B cell (primary cell): ENCODE results near the gene MC4R. TPM values are rescaled to one million over a fixed set of nuclear protein-coding genes. Genes with fewer than 3 reads are reported as not detected.

ENCODE experiments used
- ATAC-seq: fragments of 200-7000 bp; cut with Tn5 transposase; one replicate; pipeline ENCODE4 v1.10.0; 2021; ENCODE audit warnings: low read depth, mild to moderate bottlenecking, moderate number of reproducible peaks, moderate library complexity
- CTCF ChIA-PET: fragments of 350-600 bp; sonication (Branson Sonifier 250); formaldehyde crosslinking; loops from one replicate; lab custom pipeline; 2021; ENCODE audit warnings: antibody characterized with exemption, inconsistent platforms; lab: Charles Lee
- POLR2A ChIA-PET: fragments of 350-600 bp; sonication (Branson Sonifier 250); formaldehyde crosslinking; loops from one replicate; lab custom pipeline; 2021; ENCODE audit warnings: antibody characterized with exemption; lab: Charles Lee
- DNase-seq: peaks from one replicate; pipeline ENCODE4 v3.0.0; 2013
- H2AFZ ChIP-seq: 2 replicates; pipeline ENCODE4 v1.6.1; 2012; ENCODE audit warnings: mild to moderate bottlenecking, low read depth, low read length; ENCODE audit not compliant: insufficient read depth, poor library complexity, severe bottlenecking
- H3K27ac ChIP-seq, 2 donors: 1 replicate in 1 of 2; 2 replicates in 1 of 2; pipeline ENCODE4 v1.5.1; 2012 to 2013; ENCODE audit warnings: low read length in 2 of 2, mild to moderate bottlenecking in 2 of 2, moderate library complexity in 1 of 2
- H3K27me3 ChIP-seq, 4 experiments: fragments of 200-600 bp in 1 of 4; sonication (generic) in 1 of 4; replicated peaks in 1 of 4; 1 replicate in 2 of 4; 2 replicates in 2 of 4; pipeline versions ENCODE4 v1.6.1 to v1.7.0; 2013 to 2016; ENCODE audit warnings: low read length in 3 of 4, mild to moderate bottlenecking in 2 of 4, mixed read lengths in 1 of 4, moderate library complexity in 1 of 4; ENCODE audit not compliant: insufficient read depth in 4 of 4, control insufficient read depth in 3 of 4; ENCODE audit errors: control extremely low read depth in 1 of 4
- H3K36me3 ChIP-seq, 2 experiments: replicated peaks in 1 of 2; 1 replicate in 1 of 2; 2 replicates in 1 of 2; pipeline versions ENCODE4 v1.6.1 to v1.7.1; 2013; ENCODE audit warnings: low read length in 1 of 2; ENCODE audit not compliant: insufficient read depth in 2 of 2, control insufficient read depth in 1 of 2; ENCODE audit errors: control extremely low read depth in 1 of 2, extremely low read depth in 1 of 2
- H3K4me1 ChIP-seq, 2 donors: fragments of 200-600 bp in 1 of 2; sonication (generic) in 1 of 2; 1 replicate in 1 of 2; 2 replicates in 1 of 2; pipeline versions ENCODE4 v1.5.1 to v1.6.1; 2013 to 2017; ENCODE audit warnings: low read length in 2 of 2; ENCODE audit not compliant: control insufficient read depth in 2 of 2, insufficient read depth in 2 of 2
- H3K4me2 ChIP-seq: replicated peaks from 2 replicates; pipeline ENCODE3; 2012; ENCODE audit warnings: mild to moderate bottlenecking, low read depth, low read length; ENCODE audit not compliant: poor library complexity, severe bottlenecking
- H3K4me3 ChIP-seq, 5 experiments: fragments of 200-600 bp in 1 of 5; sonication (generic) in 1 of 5; 1 replicate in 3 of 5; 2 replicates in 2 of 5; pipeline versions ENCODE4 v1.5.1 to v1.7.0; 2011 to 2016; ENCODE audit warnings: low read length in 4 of 5, mild to moderate bottlenecking in 4 of 5, low read depth in 2 of 5, control low read depth in 1 of 5, moderate library complexity in 1 of 5; ENCODE audit not compliant: insufficient read depth in 1 of 5; ENCODE audit errors: control extremely low read depth in 1 of 5, extremely low read depth in 1 of 5
- H3K79me2 ChIP-seq: fragments of 200-600 bp; sonication (generic); one replicate; pipeline ENCODE4 v1.6.0; 2016; ENCODE audit warnings: low read length; ENCODE audit not compliant: control insufficient read depth, insufficient read depth
- H3K9ac ChIP-seq: fragments of 200-600 bp; sonication (generic); 2 replicates; pipeline ENCODE4 v1.6.1; 2017; ENCODE audit warnings: mild to moderate bottlenecking, low read length, moderate library complexity
- H3K9me3 ChIP-seq, 3 donors: one replicate each; pipeline versions ENCODE4 v1.6.1 to v1.7.1; 2013; ENCODE audit warnings: low read length in 2 of 3; ENCODE audit not compliant: control insufficient read depth in 2 of 3, insufficient read depth in 1 of 3; ENCODE audit errors: control extremely low read depth in 1 of 3
- H4K20me1 ChIP-seq: 2 replicates; pipeline ENCODE4 v1.6.0; 2012; ENCODE audit warnings: mild to moderate bottlenecking, low read length; ENCODE audit not compliant: insufficient read depth, control insufficient read depth, poor library complexity, severe bottlenecking
- H3K27ac Mint-ChIP-seq: one replicate; pipeline ENCODE4 v1.8.0; 2021; ENCODE audit warnings: mixed read lengths
- H3K27me3 Mint-ChIP-seq: one replicate; pipeline ENCODE4 v1.8.0; 2021; ENCODE audit warnings: mixed read lengths
- H3K4me1 Mint-ChIP-seq: one replicate; pipeline ENCODE4 v1.8.0; 2021; ENCODE audit warnings: mixed read lengths
- H3K4me3 Mint-ChIP-seq: one replicate; pipeline ENCODE4 v1.8.0; 2021; ENCODE audit warnings: mixed read lengths
- H3K9me3 Mint-ChIP-seq: one replicate; pipeline ENCODE4 v1.8.0; 2022; ENCODE audit warnings: mixed read lengths; ENCODE audit not compliant: insufficient read depth
- EZH2 ChIP-seq: IDR thresholded peaks from 2 replicates; pipeline ENCODE4 v1.6.1; 2012; ENCODE audit warnings: borderline replicate concordance, low read depth, mild to moderate bottlenecking, moderate library complexity, low read length; ENCODE audit not compliant: insufficient read depth, poor library complexity, severe bottlenecking
- WGBS: methylation state at CpG from one replicate; pipeline ENCODE4 v1.1.5; 2013; ENCODE audit warnings: missing lambda C conversion rate; ENCODE audit not compliant: insufficient coverage; 5-methylcytosine and 5-hydroxymethylcytosine counted together
- intact Hi-C: fragments of 100-400 bp; cut with micrococcal nuclease; formaldehyde crosslinking; loops from one replicate; pipeline ENCODE4 v1.10.0; 2022
- polyA plus RNA-seq: library from polyadenylated mRNA; depleted of rRNA; stranded (reverse); fragments of >200 nt; gene quantifications from 2 replicates; pipeline ENCODE4 v1.2.3, GENCODE V29; 2012
- total RNA-seq, 2 donors: library from RNA; stranded (reverse); fragments of 120-200 nt in 1 of 2; gene quantifications; 1 replicate in 1 of 2; 2 replicates in 1 of 2; pipeline versions ENCODE4 v1.2.3 to v1.2.4, GENCODE V29; 2013 to 2022
- TF ChIP-seq, protein P1 (sequence below): fragments of 200-600 bp; IDR thresholded peaks from one replicate; pipeline ENCODE4 v1.8.0; 2022; ENCODE audit warnings: antibody characterized with exemption, mild to moderate bottlenecking

Gene MC4R
- total and polyA plus RNA-seq, 2 donors (not counting 1 experiment from before 2014, with no cell fraction given): not detected

- no peak for ATAC-seq
- Mint-ChIP-seq H3K9me3 (no peaks in the 10 kb centered on the region), H3K27ac (no peak overlapping the region), H3K27me3 (no peaks in the 10 kb centered on the region), H3K4me3 (no peak overlapping the region), H3K4me1 (no peaks in the 10 kb centered on the region)
- intact Hi-C loops: no loop called here
- Histone ChIP-seq H3K79me2 (no peaks in the 10 kb centered on the region), H3K27me3 (no peaks in the 10 kb centered on the region), H3K9ac (no peak overlapping the region), H3K27ac (no peak overlapping the region), H2AFZ (no peak overlapping the region), H3K4me3 (no peak overlapping the region), H3K4me1 (no peaks in the 10 kb centered on the region), H3K4me2 (no peak overlapping the region), H4K20me1 (no peaks in the 10 kb centered on the region), H3K9me3 (no peaks in the 10 kb centered on the region), H3K36me3 (no peaks in the 10 kb centered on the region)
- ChIA-PET POLR2A (no interaction called here), CTCF (no interaction called here)
- TF ChIP-seq, protein P1, sequence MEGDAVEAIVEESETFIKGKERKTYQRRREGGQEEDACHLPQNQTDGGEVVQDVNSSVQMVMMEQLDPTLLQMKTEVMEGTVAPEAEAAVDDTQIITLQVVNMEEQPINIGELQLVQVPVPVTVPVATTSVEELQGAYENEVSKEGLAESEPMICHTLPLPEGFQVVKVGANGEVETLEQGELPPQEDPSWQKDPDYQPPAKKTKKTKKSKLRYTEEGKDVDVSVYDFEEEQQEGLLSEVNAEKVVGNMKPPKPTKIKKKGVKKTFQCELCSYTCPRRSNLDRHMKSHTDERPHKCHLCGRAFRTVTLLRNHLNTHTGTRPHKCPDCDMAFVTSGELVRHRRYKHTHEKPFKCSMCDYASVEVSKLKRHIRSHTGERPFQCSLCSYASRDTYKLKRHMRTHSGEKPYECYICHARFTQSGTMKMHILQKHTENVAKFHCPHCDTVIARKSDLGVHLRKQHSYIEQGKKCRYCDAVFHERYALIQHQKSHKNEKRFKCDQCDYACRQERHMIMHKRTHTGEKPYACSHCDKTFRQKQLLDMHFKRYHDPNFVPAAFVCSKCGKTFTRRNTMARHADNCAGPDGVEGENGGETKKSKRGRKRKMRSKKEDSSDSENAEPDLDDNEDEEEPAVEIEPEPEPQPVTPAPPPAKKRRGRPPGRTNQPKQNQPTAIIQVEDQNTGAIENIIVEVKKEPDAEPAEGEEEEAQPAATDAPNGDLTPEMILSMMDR: no peak
- TF ChIP-seq EZH2: no peak
- no peak for DNase-seq
- no CpG with 5 or more reads among the region's 2 CpGs for WGBS
Observed at GRCh38 chr18:60406721-60407120, 34.1 kb upstream of the MC4R start.

GRCh38 chr18:60404486-60405085 lies 32.0 kb upstream of the MC4R start:
- intact Hi-C loops: no loop called here
- Mint-ChIP-seq H3K4me3 (no peak overlapping the region), H3K27ac (no peak overlapping the region), H3K27me3 (no peaks in the 10 kb centered on the region), H3K4me1 (no peaks in the 10 kb centered on the region), H3K9me3 (no peaks in the 10 kb centered on the region)
- DNase-seq: no peak
- Histone ChIP-seq H3K9me3 (no peaks in the 10 kb centered on the region), H3K79me2 (no peaks in the 10 kb centered on the region), H3K4me1 (no peaks in the 10 kb centered on the region), H3K27ac (no peak overlapping the region), H3K36me3 (no peaks in the 10 kb centered on the region), H3K27me3 (no peaks in the 10 kb centered on the region), H3K9ac (no peak overlapping the region), H2AFZ (no peak overlapping the region), H4K20me1 (no peaks in the 10 kb centered on the region), H3K4me2 (no peak overlapping the region), H3K4me3 (no peak overlapping the region)
- ChIA-PET POLR2A (no interaction called here), CTCF (no interaction called here)
- TF ChIP-seq, protein P1: no peak
- no peak for TF ChIP-seq EZH2
- 76% methylated on average over 4 of the region's 6 CpGs for WGBS
- ATAC-seq: no peak
